ENCODE measurements around the gene IGSF8.

IGSF8 gene

DNA sequence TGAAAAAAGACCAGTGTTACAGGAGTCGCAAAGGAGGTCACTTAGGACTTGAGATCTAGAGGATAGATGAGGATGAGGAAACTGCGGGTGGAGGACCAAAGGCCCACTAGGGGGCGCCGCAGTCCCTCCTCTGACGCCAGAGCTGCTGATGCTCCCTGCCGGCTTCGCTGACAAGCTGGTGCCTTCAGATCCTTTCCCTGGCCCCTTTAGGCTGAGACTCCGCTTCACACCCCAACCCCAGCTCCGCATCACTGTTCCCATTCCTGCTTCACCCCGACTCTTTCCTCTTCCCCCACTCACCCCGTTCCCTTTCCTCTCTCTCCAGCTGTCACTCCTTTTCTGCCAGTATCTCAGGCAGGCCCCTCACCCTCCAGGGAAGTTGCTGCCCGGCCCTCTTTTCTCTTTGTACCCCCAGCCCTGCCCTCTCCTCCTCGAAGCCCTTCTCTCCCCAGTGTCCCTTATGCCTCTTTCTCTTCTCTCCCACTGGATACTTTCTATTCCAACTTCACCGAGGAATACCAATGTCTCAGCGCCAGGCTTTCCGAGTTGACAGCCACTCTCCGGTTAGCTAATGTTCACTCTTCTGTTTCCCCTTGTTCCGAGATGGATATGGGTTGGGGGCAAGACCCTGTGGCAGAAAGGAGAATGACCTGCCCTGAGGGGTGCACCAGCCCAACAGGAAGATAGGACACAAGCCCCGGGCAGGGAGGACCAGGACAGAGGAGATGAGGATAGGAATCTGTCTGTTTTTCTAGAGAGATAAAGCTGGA lies 12.5 kb downstream of the IGSF8 start:
- DNase-seq (ENCODE audit: low read depth), result peak; percentile 70

DNA sequence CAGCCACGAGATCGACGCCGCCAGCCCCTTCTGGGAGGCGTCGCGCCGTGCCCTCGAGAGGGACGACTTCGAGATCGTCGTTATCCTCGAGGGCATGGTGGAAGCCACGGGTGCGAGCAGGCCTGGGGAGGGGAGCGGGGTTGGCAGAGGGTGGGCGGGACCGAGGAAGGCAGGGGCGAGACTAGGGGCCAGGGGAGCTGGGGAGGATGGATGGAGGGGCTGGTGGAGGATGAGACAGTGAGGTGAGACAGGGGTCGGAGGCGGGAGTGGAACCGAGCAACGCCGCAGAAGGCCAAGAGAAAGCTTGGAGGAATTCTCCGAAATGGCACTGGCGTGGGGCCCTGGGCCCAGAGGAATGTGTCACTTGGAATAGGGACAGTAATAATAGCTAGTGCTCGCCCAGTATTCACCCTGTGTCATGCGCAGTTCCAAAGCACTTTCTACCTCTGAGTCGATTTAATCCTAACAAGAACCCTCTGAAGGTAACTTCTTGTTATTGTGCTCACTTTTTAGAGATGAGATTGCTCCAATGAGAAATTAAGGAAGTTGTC lies 13.6 kb downstream of the IGSF8 start:
- DNase-seq (ENCODE audit: low read depth), result no peak

DNA sequence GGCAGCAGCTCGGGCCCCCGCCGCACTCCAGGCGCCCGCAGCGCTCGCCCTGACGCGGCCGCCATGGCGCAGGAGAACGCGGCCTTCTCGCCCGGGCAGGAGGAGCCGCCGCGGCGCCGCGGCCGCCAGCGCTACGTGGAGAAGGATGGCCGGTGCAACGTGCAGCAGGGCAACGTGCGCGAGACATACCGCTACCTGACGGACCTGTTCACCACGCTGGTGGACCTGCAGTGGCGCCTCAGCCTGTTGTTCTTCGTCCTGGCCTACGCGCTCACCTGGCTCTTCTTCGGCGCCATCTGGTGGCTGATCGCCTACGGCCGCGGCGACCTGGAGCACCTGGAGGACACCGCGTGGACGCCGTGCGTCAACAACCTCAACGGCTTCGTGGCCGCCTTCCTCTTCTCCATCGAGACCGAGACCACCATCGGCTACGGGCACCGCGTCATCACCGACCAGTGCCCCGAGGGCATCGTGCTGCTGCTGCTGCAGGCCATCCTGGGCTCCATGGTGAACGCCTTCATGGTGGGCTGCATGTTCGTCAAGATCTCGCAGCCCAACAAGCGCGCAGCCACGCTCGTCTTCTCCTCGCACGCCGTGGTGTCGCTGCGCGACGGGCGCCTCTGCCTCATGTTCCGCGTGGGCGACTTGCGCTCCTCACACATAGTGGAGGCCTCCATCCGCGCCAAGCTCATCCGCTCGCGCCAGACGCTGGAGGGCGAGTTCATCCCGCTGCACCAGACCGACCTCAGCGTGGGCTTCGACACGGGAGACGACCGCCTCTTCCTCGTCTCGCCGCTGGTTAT lies 14.2 kb downstream of the IGSF8 start:
- DNase-seq (ENCODE audit: low read depth), result peak; percentile 31

DNA sequence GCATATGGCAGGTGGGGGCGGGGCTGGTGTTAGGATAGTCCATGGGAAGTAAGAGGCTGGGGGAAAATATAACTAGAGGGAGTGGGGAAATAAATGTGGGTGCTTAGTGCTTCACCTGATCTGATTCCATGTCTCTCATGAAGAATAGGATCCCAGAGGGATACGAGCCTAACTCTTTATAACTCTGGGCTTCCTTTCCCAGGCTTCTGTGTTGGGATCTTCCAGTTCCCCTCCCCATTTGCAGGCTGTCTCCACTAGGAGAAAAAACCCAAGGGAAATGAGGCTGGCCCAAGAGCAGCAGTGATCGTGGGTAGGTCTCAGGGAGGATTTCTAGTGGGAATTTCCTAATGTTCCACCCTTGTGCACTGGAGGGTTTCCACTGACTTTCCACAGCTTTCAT lies 15.5 kb downstream of the IGSF8 start:
- no peak for DNase-seq (ENCODE audit: low read depth)

DNA sequence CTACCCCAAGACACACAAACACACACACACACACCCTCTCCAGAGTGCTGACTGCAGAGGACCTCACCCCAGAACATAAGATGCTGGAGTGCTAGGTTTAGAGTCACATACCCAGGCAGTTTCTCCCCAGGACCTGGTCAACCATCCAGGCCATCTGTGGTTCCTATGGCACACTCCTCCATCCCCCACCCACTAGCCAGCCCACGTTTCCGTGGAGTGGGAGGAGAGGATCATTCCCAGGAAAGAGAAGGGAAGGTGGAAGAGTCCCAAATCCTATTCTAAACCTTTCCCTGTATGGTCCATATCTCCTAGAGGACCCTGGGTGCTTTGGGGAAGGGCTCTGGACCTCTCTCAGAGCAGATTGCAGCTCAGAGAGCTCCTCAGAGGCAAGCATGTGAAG lies 15.9 kb downstream of the IGSF8 start:
- DNase-seq (ENCODE audit: low read depth), result no peak

GRCh38 chr1:160081261-160081936 lies 17.0 kb downstream of the IGSF8 start, which contains the start of gene KCNJ9:
Gene KCNJ9, plus strand, starts transcription at chr1:160081538. Its CDS starts 2,493 bp downstream, at chr1:160084031.
- no peak for DNase-seq (ENCODE audit: low read depth)

DNA sequence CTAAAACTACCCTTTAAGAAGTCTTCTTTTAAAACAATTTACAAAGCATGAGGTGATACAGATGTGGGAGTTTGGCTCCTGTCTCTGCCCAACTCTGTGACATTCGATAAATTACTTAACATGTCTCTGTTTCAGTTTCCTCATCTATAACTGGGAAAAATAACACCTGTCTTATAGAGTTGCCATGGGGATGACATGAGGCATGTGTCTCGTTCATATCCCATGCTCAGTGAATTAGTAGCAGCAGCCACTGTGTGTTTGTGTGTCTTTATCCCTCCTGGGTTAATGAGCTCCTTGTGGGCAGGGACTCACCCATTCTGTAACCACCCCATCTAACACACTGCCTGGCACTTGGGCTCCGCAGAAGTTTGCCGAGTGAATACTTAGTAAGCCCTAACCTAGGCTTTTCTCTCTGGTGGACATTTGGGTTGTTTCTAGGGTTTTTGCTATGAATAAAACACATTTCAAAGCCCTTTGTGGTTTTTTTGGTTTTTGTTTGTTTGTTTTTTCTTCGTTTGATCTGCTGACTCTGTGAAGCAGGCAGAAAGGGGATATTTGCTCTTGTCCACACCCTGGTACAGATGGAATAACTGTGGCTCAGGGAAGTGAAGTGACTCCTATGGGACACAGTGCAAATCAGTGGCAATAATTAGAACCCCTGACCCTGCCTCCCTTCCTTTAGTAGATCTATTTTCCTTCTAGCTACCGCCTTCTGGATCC lies 17.9 kb downstream of the IGSF8 start:
- no peak for DNase-seq (ENCODE audit: low read depth)

DNA sequence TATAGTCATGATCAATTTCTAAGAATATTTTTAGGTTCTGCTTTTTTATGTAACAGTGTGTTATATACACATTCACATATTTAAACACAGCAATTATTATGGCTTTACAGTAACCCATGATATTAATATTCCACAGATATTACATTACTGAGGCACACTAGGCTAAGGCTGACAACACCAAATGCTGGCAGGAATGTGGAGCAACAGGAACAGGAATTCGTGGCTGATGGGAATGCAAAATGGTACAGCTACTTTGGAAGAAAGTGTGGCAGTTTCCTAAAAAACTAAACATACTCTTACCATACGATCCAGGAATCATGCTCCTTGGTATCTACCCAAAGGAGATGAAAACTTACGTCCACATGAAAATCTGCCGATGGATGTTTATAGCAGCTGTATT lies 19.0 kb downstream of the IGSF8 start:
- DNase-seq (ENCODE audit: low read depth), result no peak

- DNase-seq (ENCODE audit: low read depth), result peak; percentile 24
Observed at GRCh38 chr1:160078512-160079195, 19.8 kb downstream of the IGSF8 start.

- no peak for DNase-seq (ENCODE audit: low read depth)
Observed at GRCh38 chr1:160077486-160077885, 20.9 kb downstream of the IGSF8 start.

- no peak for DNase-seq (ENCODE audit: low read depth)
Observed at GRCh38 chr1:160076295-160076694, 22.1 kb downstream of the IGSF8 start.

DNA sequence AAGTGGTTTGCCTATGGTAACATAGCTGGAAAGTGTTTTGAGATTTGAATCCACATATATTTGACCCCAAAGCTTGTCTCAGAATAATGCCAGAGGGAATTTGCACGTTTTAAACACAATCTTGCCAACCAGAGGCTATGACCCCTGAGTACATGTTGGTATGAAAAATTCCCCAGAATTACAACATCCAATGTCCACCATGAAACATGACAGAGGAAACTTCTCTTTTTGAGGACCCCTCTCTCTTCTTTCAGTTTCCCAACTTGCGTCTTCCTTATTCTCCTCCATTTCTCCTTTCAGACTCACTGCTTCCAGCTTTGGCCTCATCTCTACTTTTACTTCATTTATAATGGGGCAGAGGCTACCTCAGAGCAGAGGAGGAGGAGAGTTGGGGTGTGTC lies 22.6 kb downstream of the IGSF8 start:
- no peak for DNase-seq (ENCODE audit: low read depth)

GRCh38 chr1:160074865-160075264 lies 23.6 kb downstream of the IGSF8 start:
- no peak for DNase-seq (ENCODE audit: low read depth)

GRCh38 chr1:160071289-160071688 lies 27.1 kb downstream of the IGSF8 start:
- DNase-seq (ENCODE audit: low read depth), result no peak

DNA sequence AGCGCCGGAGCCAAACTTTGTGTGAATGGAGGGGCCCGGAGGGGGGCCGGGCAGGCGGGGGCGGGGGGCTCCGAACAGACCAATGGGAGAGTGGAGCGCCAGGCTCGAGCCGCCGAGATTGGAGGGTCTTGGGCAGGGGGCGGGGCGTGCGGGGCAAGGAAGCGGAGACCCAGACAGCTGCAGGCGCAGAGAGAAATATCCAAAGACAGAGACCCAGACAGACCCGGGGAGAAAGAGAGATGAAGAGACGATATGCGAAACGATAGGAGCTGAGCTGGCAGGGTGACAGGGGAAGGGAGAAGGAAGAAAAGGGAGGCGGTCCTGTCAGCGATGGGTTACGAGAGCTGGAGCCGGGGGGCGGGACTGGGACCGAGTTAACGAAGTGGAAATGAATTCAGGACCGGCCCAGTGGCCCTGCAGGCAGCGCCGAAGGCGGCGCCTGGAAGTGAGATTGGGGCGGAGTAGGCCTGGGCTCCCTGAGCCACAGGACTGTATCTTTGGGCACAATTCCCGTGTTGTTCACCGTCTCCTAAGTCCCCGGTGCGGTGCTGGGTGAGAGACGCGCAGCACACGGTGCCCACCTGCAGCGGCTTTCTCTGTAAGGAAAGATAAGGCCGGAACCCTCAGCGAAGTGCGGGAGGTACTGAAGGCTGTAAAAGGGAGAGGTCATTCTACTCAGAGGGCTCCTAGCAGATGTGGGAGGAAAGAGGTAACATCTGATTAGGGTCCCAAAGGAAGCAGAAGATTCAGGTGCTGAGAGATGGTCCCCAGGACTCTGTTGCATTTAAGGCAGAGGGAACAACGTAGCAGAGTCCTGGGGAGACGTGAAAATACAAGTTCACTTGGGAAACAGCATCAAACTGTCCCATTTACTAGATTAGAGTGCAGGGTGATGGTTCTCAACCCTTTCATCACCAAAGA lies 27.9 kb downstream of the IGSF8 start:
- peak; percentile 58 for DNase-seq (ENCODE audit: low read depth)

DNA sequence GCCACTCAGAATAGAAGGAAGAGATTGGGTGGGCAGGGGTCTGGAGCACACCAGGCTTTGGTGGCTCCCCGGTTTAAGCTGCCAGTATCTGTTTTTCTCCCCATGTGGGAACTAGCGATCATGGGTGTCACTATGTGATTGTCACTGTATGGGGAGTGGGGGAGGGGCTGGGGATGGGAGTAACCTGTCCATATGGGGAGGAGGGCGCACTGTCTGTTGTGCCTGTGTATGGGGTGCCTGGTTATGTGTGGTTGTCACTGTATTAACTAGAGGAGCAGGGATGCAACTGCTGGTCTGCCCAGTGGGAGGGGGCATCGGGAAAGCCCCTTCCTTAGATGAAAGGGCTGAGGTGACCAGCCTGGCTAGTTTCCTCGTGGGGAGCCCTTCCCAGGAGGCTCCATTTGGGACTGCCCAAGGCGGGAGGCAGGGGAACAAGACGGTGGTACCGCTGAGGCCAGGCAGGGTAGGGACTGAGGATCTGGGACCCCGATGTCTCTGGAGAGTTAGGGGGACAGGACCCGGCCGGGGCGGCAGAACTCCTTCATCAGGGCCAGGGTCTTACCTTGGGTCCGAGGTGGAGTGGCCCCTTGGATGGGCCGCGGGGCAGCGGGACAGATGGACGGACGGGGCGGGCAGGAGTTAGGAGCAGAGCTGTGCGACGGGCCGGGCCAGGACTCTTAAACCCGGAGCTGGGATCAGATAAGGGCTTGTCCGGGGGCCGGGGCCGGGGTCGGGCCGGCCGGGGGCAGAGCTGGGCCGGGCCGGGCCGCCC lies 28.8 kb downstream of the IGSF8 start, which contains the start of gene KCNJ10:
TSS of gene KCNJ10 (minus strand) at position 701 of the 772 bp plus-strand sequence. CDS start 27,628 bp downstream, outside the sequence.
- no peak for DNase-seq (ENCODE audit: low read depth)

DNA sequence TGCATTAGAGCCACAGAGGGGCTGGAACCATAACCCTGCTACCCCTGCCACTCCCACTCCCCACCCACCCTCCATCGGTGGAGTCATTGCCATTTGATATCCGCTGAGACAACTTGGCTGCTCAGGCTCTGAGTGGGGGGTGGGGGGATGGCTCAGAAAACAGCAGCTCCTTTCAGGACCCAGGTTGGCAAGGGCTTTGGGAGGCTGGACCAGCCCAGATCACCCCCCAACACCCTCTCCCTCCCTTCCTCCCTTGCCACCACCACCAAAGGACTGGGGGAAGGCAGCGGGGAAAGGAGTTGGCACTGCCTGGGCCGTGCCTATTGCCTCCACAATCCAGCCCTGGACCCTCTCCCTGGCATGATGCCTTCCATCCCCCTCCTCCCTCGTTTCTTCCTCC lies 30.2 kb downstream of the IGSF8 start:
- no peak for DNase-seq (ENCODE audit: low read depth)

GRCh38 chr1:160066829-160067745 lies 31.3 kb downstream of the IGSF8 start:
- no peak for DNase-seq (ENCODE audit: low read depth)

Data from iris pigment epithelial cell (primary cell).